Urothelium cell line (cell line): Measurements from ENCODE around the gene CMIP.

Source experiments
- DNase-seq: peaks from one replicate; pipeline ENCODE4 v3.0.0; 2011; ENCODE audit warnings: low spot score, mixed read lengths
- FAIRE-seq: peaks from 2 replicates; lab custom pipeline; 2011; peaks lifted over from hg19 to GRCh38; lab: Jason Lieb, UNC

Gene CMIP

GRCh38 chr16:81598083-81598482 lies 153.5 kb downstream of the CMIP start:
- no peak for DNase-seq

GRCh38 chr16:81599034-81599744 lies 154.6 kb downstream of the CMIP start:
- DNase-seq: peak; percentile 20
- no peak for FAIRE-seq

More at GRCh38 chr16:81598083-81598482, 153.5 kb downstream of the CMIP start:
- no peak for FAIRE-seq

- FAIRE-seq (peak; percentile 79), DNase-seq (peak; percentile 79)
Measured at GRCh38 chr16:81600275-81600674, 155.7 kb downstream of the CMIP start.

- DNase-seq (peak; percentile 58), FAIRE-seq (no peak)
Measured at GRCh38 chr16:81601008-81601428, 156.4 kb downstream of the CMIP start.

- DNase-seq: no peak
- no peak for FAIRE-seq
Measured at GRCh38 chr16:81601601-81602255, 157.1 kb downstream of the CMIP start.

GRCh38 chr16:81602256-81602776 lies 157.7 kb downstream of the CMIP start:
- FAIRE-seq: no peak
- no peak for DNase-seq

GRCh38 chr16:81602792-81603191 lies 158.2 kb downstream of the CMIP start:
- FAIRE-seq: no peak
- no peak for DNase-seq

- FAIRE-seq (no peak), DNase-seq (no peak)
Measured at GRCh38 chr16:81604960-81605383, 160.4 kb downstream of the CMIP start.

GRCh38 chr16:81606039-81606438 lies 161.4 kb downstream of the CMIP start:
- DNase-seq (no peak), FAIRE-seq (no peak)

- FAIRE-seq (no peak), DNase-seq (no peak)
Measured at GRCh38 chr16:81607006-81607405, 162.4 kb downstream of the CMIP start.

GRCh38 chr16:81607805-81608522 lies 163.4 kb downstream of the CMIP start:
- DNase-seq: no peak
- no peak for FAIRE-seq

GRCh38 chr16:81608523-81609209 lies 164.1 kb downstream of the CMIP start:
- FAIRE-seq: no peak
- no peak for DNase-seq

GRCh38 chr16:81609323-81609892 lies 164.8 kb downstream of the CMIP start:
- FAIRE-seq (no peak), DNase-seq (no peak)

- no peak for FAIRE-seq
Measured at GRCh38 chr16:81610144-81610842, 165.7 kb downstream of the CMIP start.

GRCh38 chr16:81610936-81611335 lies 166.3 kb downstream of the CMIP start:
- no peak for FAIRE-seq
- no peak for DNase-seq

More at GRCh38 chr16:81610144-81610842, 165.7 kb downstream of the CMIP start:
- peak; percentile 72 for DNase-seq

GRCh38 chr16:81611721-81612120 lies 167.1 kb downstream of the CMIP start:
- DNase-seq (no peak), FAIRE-seq (no peak)

- DNase-seq: no peak
- no peak for FAIRE-seq
Measured at GRCh38 chr16:81612351-81613163, 167.9 kb downstream of the CMIP start.

- FAIRE-seq: no peak
- no peak for DNase-seq
Measured at GRCh38 chr16:81614171-81614570, 169.6 kb downstream of the CMIP start.
